Thyroid gland (tissue), 4 donors: Measurements from ENCODE around the gene ARFGEF3.

Experiments used
- CTCF ChIP-seq, 6 experiments: fragments of 200-600 bp in 3 of 6; fragments of 450-650 bp in 3 of 6; sonication (generic) in 3 of 6; IDR thresholded peaks; one replicate each; pipeline ENCODE4 v1.5.1; 2016 to 2019; ENCODE audit warnings: antibody characterized with exemption in 6 of 6, mild to moderate bottlenecking in 2 of 6, inconsistent platforms in 1 of 6, moderate library complexity in 1 of 6
- POLR2A ChIP-seq, 2 donors: fragments of 450-650 bp; IDR thresholded peaks; one replicate each; pipeline ENCODE4 v1.6.1; 2017; ENCODE audit warnings: antibody characterized with exemption in 2 of 2, mild to moderate bottlenecking in 2 of 2, moderate library complexity in 1 of 2

- TF ChIP-seq CTCF (IDR thresholded peaks at IDR 0.05) (no peak), POLR2A (IDR thresholded peaks at IDR 0.05) (no peak)
Observed at GRCh38 chr6:138142806-138143205, 18.9 kb upstream of the ARFGEF3 start.
